ENCODE data around the gene ATP6V0A4. TPM values are rescaled to one million over a fixed set of nuclear protein-coding genes. Genes with fewer than 3 reads are reported as not detected.

The ATP6V0A4 gene
- total RNA-seq, 2 donors from 2014 or later = 0.29 to 0.44 TPM

DNA sequence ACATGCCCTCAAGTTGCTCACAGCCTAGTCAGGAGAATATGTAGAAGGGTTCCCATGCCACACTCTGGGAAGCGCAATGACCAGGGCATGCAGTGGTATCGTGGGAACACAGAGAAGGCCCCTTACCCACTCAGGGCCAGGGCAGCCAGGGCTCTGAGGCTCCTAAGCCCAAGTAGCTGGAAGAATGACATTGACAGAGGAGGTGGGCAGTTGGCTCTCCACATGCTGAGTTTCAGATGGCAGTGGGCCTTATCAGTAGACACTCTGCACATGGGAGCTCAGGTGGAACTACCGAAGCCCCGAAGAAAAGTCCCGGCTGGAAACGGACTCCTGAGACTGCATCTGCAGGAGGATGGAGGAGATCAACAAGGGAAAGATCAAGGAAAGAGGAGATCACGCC is 81.1 kb downstream of the ATP6V0A4 start:
- Mint-ChIP-seq H3K27me3 (ENCODE audit: insufficient read depth) (no peaks in the 10 kb centered on the region), H3K4me3 (no peak overlapping the region), H3K9me3 (no peaks in the 10 kb centered on the region), H3K4me1 (no peaks in the 10 kb centered on the region), H3K27ac (no peak overlapping the region), H3K36me3 (ENCODE audit: low read depth) (no peaks in the 10 kb centered on the region)
- H3K27me3 ChIP-seq (ENCODE audit: control insufficient read depth, insufficient read depth, low read length, poor library complexity, severe bottlenecking) = no peaks in the 10 kb centered on the region
- TF ChIP-seq, protein P1, sequence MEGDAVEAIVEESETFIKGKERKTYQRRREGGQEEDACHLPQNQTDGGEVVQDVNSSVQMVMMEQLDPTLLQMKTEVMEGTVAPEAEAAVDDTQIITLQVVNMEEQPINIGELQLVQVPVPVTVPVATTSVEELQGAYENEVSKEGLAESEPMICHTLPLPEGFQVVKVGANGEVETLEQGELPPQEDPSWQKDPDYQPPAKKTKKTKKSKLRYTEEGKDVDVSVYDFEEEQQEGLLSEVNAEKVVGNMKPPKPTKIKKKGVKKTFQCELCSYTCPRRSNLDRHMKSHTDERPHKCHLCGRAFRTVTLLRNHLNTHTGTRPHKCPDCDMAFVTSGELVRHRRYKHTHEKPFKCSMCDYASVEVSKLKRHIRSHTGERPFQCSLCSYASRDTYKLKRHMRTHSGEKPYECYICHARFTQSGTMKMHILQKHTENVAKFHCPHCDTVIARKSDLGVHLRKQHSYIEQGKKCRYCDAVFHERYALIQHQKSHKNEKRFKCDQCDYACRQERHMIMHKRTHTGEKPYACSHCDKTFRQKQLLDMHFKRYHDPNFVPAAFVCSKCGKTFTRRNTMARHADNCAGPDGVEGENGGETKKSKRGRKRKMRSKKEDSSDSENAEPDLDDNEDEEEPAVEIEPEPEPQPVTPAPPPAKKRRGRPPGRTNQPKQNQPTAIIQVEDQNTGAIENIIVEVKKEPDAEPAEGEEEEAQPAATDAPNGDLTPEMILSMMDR (conservative IDR thresholded peaks at IDR 0.05) = no peak
- no peak overlapping the region for H3K9ac ChIP-seq (ENCODE audit: extremely low read depth, low read length, poor library complexity, severe bottlenecking)
- WGBS, 2 experiments (ENCODE audit: insufficient coverage in 1 of 2, insufficient read length in 1 of 2) = 94 to 95% methylated on average over 5 to 7 of the region's 7 CpGs
- H3K9me3 ChIP-seq (ENCODE audit: control insufficient read depth, low read length) = no peaks in the 10 kb centered on the region
- no peak for DNase-seq
- H3K27ac ChIP-seq (ENCODE audit: low read depth, low read length) = no peak overlapping the region
- no peak overlapping the region for H3K4me3 ChIP-seq (ENCODE audit: low read length)
- H3K4me1 ChIP-seq (ENCODE audit: control insufficient read depth, insufficient read depth, low read length) = no peaks in the 10 kb centered on the region
- no peaks in the 10 kb centered on the region for H3K36me3 ChIP-seq (ENCODE audit: control insufficient read depth, insufficient read depth, low read length)

DNA sequence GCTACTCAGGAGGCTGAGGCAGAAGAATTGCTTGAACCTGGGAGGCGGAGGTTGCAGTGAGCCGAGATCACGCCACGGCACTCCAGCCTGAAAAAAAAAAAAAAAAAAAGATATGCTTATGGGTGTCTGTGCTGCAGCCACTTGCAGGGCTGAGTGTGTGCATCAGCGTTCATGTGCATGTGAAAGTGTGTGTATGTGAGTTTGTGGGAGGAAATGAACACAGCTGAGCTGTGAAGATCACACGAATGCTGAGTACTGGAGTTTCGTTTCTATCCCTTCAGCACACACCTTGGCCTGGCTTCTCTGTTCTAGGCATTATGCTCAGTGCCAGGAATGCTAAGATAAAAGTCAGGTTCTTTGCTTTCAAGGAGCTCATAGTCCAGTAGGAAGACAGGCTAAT is 84.8 kb downstream of the ATP6V0A4 start:
- Histone ChIP-seq H3K36me3 (ENCODE audit: control insufficient read depth, insufficient read depth, low read length) (no peaks in the 10 kb centered on the region), H3K9me3 (ENCODE audit: control insufficient read depth, low read length) (no peaks in the 10 kb centered on the region), H3K4me1 (ENCODE audit: control insufficient read depth, insufficient read depth, low read length) (no peaks in the 10 kb centered on the region), H3K27me3 (ENCODE audit: control insufficient read depth, insufficient read depth, low read length, poor library complexity, severe bottlenecking) (no peaks in the 10 kb centered on the region), H3K4me3 (ENCODE audit: low read length) (no peak overlapping the region), H3K9ac (ENCODE audit: extremely low read depth, low read length, poor library complexity, severe bottlenecking) (no peak overlapping the region), H3K27ac (ENCODE audit: low read depth, low read length) (no peak overlapping the region)
- no peaks in the 10 kb centered on the region for H3K4me1 Mint-ChIP-seq
- WGBS, 2 experiments (ENCODE audit: insufficient coverage in 1 of 2, insufficient read length in 1 of 2) = 88 to 100% methylated on average over 1 to 7 of the region's 7 CpGs
- H3K27ac Mint-ChIP-seq = no peak overlapping the region
- DNase-seq = no peak
- TF ChIP-seq, protein P1 (conservative IDR thresholded peaks at IDR 0.05) = no peak
- H3K36me3 Mint-ChIP-seq (ENCODE audit: low read depth) = no peaks in the 10 kb centered on the region
- no peak overlapping the region for H3K4me3 Mint-ChIP-seq
- H3K27me3 Mint-ChIP-seq (ENCODE audit: insufficient read depth) = no peaks in the 10 kb centered on the region
- no peaks in the 10 kb centered on the region for H3K9me3 Mint-ChIP-seq

DNA sequence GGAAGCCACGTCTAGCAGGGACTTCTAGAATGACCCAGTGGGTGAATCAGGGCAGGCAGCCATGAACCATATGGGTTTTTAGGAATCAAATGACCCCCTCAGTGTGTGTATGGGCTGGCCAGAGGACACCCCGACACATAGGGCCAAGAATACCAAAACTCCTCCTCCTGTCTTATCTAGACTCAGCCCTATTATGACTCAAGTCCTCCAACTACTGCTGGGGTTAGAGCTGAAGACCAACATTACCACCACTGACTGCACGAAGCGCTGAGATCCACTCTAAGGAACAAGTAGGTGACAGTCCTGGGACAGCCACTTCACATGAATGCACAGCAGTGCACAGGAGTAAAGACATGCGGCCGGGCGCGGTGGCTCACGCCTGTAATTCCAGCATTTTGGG is 85.3 kb downstream of the ATP6V0A4 start:
- Histone ChIP-seq H3K27ac (ENCODE audit: low read depth, low read length) (no peak overlapping the region), H3K9me3 (ENCODE audit: control insufficient read depth, low read length) (no peaks in the 10 kb centered on the region), H3K4me1 (ENCODE audit: control insufficient read depth, insufficient read depth, low read length) (no peaks in the 10 kb centered on the region), H3K36me3 (ENCODE audit: control insufficient read depth, insufficient read depth, low read length) (no peaks in the 10 kb centered on the region), H3K9ac (ENCODE audit: extremely low read depth, low read length, poor library complexity, severe bottlenecking) (no peak overlapping the region), H3K4me3 (ENCODE audit: low read length) (no peak overlapping the region), H3K27me3 (ENCODE audit: control insufficient read depth, insufficient read depth, low read length, poor library complexity, severe bottlenecking) (no peaks in the 10 kb centered on the region)
- Mint-ChIP-seq H3K36me3 (ENCODE audit: low read depth) (no peaks in the 10 kb centered on the region), H3K27me3 (ENCODE audit: insufficient read depth) (no peaks in the 10 kb centered on the region), H3K9me3 (no peaks in the 10 kb centered on the region), H3K27ac (no peak overlapping the region), H3K4me3 (no peak overlapping the region), H3K4me1 (no peaks in the 10 kb centered on the region)
- DNase-seq = no peak
- TF ChIP-seq, protein P1 (conservative IDR thresholded peaks at IDR 0.05) = no peak
- whole genome bisulfite sequencing, 2 experiments (ENCODE audit: insufficient coverage in 1 of 2, insufficient read length in 1 of 2) = 91 to 98% methylated on average over 8 to 9 of the region's 9 CpGs
